Fibroblast of skin of back (primary cell): ENCODE results near the gene C12orf57. TPM values are rescaled to one million over a fixed set of nuclear protein-coding genes. Genes with fewer than 3 reads are reported as not detected.
"Not testable (repeated sequence)": the region's sequence is repeated elsewhere in the genome, so short reads cannot be mapped to it uniquely, and the experiment has no call there.

ENCODE experiments used
- DNase-seq: peaks from one replicate; pipeline ENCODE4 v3.0.0-alpha.2; 2013
- polyA plus RNA-seq, 2 experiments: library from polyadenylated mRNA; unstranded; fragments of 120-200 nt; gene quantifications; one replicate each; pipeline ENCODE4 v1.2.1, GENCODE V29; 2013; ENCODE audit not compliant: insufficient read length in 2 of 2

The C12orf57 gene, protein sequence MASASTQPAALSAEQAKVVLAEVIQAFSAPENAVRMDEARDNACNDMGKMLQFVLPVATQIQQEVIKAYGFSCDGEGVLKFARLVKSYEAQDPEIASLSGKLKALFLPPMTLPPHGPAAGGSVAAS
- 135 TPM for polyA plus RNA-seq (2013, experiment 1 of 2; ENCODE audit: insufficient read length)
- 81.2 TPM for polyA plus RNA-seq (2013, experiment 2 of 2; ENCODE audit: insufficient read length)

DNA sequence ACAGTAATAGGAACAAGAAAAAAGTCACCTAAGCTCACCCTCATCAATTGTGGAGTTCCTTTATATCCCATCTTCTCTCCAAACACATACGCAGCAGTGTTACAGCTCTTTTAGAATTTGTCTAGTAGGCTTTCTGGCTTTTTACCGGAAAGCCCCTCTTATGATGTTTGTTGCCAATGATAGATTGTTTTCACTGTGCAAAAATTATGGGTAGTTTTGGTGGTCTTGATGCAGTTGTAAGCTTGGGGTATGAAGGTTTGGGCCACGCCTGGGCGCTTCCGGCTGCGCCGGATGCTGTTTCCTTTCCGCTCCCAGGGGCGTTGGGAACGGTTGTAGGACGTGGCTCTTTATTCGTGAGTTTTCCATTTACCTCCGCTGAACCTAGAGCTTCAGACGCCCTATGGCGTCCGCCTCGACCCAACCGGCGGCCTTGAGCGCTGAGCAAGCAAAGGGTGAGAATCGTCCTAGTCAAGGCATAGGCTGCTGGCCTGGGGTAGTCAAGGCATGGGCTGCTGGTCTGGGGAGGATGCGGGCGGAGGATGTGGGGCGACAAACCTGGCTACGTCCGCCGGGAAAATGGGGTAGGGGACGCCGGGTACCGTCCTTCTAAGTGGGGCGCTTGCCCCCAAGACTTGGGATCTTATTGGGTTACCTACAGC is at the start of gene C12orf57, which contains the start of gene RNU7-1:
C12orf57 (plus strand) TSS at position 301 of the 659 bp plus-strand sequence; CDS start at position 401, 100 bp downstream.
RNU7-1 (plus strand) TSS at position 95 of the 659 bp plus-strand sequence.
- peak; percentile 95 for DNase-seq

DNA sequence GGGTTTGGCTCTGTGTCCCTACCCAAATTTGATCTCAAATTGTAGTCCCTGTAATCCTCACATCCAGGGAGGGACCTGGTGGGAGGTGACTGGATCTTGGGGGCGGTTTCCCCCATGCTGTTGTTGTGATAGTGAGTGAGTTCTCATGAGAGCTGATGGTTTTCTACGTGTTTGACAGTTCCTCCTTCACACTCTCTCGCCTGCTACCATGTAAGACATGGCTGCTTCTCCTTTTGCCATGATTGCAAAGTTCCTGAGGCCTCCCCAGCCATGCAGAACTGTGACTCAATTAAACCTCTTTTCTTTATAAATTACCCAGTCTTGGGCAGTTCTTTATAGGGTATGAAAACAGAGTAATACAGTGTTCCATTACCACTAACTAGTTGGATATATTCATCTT is 49.5 kb upstream of the C12orf57 start:
- DNase-seq = no peak

DNA sequence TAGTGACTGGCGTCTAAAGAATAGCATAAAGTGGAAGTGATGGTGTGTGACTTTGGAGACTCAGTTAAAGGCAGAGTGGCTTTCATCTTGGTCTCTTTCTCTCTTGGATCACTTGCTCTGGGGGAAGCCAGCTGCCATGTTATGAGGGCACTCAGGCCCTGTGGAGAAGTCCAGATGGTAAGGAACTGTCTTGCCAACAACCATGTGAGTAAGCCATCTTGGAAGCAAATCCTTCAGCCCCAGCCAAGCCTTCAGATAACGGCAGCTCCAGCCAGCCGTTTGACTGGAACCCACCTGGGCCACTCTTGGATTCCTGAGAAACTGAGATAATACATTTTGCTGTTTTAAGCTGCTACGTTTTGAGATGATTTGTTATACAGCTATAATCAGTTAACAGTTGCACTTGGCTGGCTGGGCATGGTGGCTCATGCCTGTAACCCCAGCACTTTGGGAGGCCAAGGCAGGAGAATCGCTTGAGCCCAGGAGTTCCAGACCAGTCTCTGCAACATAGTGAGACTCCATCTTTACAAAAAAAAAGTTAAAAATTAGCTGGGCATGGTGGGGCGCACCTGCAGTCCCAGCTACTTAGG is 46.9 kb upstream of the C12orf57 start:
- no peak for DNase-seq

DNA sequence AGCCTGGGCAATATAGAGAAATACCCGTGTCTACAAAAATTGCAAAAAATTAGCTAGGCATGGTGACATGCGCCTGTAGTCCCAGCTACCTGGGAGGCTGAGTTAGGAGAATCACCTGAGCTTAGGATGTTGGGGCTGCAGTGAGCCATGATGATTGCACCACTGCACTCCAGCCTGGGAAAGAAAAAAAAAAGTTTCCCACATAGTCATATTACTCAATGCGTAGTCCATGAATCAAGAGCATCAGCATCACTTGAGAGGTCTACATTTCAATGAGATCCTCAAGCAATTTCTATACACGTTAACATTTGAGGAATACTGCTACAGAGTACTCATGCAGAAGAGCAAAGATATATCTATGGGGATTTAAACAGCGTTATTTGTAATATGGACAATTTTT is 44.4 kb upstream of the C12orf57 start:
- no peak for DNase-seq

DNA sequence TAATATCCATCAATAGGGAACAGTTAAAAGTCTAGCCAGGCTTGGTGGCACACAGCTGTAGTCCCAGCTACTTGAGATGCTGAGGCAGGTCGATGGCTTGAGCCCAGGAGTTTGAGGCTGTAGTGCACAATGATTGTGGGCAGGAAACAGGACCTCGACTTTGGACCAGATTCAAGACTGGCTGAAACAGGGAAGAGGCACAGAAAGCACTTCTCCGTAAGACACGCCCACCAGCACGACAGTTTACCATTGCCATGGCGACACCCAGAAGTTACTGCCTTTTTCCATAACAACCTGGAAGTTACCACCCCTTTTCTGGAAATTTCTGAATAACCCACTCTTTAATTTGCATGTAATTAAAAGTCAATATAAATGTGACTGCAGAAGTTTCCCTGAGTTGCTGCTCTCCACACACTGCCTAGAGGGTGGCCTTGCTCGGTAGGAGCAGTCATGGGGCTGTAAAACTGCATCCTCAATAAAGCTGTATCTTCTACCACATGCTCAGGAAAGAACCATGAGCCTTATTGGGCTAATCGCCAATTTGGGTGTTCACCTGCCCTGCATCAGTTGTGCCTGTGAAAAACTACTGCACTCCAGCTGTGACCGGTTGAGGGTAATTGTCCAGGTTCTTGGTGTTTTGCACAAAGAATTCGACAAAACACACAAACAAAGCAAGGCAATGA is 43.8 kb upstream of the C12orf57 start:
- DNase-seq = no peak

DNA sequence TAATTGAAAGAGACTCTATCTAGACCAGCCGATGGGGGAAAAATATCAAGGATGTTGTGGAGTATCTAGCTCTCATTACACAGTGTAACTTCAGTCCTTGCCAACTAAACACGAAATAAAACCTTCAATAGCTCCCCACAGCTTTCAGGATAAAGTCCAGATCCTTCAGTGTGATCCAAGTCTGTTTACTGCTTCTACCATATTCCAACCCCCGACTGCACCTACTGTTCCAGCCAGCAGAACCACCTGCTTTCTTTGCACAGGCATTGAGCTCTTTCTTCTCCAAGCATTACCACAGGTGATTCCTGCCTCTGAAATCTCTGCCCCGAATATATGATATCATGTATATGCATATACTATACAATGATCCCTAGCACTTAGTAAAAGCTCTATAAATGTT is 41.4 kb upstream of the C12orf57 start:
- DNase-seq = no peak

DNA sequence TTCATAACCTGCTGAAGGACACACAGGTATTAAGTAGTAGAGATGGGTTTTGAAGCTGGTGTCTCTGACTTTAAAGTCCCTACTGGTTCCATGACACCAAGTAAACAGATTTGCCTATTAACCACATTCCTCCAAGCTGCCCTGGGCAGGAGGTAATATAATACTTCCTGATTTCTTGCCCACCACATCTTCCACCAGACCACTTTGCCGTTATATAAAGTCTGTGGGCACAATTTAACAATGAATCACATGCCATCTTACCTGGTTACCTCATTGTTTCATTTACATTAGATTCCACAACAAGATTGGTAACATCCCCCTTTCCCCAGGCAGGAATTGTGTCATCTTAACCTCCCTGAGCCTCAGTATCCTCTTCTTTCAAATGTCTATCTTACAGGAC is 40.1 kb upstream of the C12orf57 start:
- DNase-seq = no peak

DNA sequence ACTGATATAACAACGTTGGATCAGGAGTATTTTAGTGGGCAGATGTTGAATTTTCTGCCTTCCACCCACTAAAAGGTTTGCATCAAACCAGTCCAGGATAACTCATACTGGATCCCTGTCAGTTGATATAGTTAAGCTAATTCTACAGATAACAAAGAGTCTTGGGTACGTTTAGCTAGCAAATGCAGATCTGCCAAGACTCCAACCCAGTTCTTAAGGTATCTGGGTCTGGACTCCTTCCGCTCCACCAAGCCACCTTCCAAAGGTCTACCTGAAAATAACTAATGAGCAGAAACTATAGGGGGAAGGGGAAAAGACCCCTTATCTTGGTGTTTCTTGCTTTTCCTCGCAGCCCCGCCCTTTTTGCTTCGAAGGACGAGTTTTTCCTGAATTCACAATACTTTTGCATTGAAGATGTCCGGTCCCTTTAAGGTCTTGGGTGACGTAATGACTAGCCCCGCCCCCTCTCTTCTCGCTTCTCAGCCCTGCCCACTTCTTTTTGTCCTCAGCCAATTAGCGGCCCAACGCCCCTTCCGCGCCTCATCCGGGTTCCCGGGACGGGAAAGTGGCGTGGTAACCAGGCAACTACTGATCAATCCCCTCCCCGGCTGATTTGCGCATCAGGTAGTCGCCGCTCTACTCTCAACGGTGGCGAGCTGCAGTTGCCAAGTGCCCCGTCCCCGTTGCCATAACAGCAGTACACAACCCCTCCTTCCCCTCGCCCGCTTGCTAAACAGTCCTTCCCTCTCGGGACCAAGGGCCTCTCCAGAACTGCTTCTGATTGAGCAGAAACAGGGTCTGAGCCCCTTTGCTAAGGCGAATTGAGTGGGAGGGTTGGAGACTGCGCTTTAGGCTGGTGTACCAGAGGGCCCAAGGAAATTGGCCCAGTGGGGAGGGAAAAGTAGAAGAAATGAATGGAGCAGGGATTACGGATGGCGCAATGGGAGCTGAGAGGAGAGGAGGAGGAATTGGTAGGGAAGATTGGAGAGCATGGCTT is 39.2 kb upstream of the C12orf57 start, which contains the start of gene LRRC23:
LRRC23 (plus strand) TSS at position 543 of the 997 bp plus-strand sequence. CDS start 812 bp downstream, outside the sequence.
- DNase-seq = peak; percentile 95

DNA sequence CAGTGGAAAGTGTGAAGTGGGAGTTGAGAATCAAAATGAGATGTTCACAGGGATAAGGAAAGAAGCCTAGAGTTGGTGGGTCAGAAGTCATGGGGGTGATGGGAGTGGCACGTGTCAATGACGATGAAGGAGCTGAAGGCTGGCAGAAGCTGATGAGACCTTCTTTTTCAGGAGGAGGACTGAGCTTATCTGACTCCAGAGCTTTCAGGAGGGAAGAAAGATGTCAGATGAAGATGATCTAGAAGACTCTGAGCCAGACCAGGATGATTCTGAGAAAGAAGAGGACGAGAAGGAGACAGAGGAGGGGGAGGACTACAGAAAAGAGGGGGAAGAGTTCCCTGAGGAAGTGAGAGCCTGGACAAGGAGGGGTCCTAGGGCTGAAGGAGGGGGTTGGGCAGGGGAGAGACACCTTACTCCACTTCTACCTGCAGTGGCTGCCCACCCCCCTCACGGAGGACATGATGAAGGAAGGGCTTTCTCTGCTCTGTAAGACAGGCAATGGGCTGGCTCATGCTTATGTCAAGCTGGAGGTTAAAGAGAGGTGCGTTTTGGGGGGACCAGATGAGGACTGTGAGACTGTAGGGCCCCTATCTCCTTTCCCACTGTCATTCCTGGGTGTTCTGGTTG is 38.3 kb upstream of the C12orf57 start:
- no peak for DNase-seq

DNA sequence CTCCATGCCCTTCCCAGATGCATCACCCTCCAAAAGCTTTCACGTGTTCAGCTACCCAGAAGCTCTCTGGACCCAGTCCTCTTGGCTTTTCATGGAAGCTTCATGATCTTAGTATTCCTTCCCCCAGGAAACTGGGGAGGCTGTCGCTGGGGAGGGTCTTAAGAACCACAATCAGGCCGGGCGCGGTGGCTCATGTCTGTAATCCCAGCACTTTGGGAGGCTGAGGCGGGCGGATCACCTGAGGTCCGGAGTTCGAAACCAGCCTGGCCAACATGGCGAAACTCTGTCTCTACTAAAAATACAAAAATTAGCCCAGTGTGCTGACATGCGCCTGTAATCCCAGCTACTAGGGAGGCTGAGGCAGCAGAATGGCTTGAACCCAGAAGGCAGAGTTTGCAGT is 35.7 kb upstream of the C12orf57 start:
- not testable (repeated sequence) for DNase-seq

DNA sequence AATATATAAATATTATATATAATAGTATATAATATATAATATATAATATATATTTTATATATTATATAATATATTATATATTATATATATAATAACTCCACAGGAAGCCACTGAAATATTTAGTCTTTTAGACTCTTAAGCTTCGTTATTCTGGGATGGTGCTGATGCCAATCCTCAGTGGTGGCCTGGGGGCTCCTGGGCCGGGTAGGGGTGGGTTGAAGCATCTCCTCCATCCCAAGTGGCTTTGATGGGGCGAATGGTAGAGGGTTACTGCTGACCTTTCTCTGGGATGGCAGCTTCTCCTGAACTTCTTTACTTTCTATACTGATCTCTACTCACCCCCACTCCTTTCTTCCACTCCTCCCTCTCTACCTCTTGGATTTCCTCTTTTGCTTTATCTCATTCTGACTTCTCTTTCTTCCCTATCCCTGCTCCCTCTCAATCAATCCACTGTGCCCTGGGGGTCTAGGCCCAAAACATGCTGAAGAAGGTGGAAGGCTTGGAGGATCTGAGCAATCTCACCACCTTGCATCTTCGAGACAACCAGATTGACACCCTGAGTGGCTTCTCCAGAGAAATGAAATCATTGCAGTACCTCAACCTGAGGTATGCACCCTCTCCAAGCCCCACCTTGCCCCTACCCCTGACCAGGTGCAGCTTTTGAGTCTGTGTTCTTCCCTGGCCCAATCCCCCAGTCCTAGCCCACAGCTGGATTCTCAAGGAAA is 34.2 kb upstream of the C12orf57 start:
- no peak for DNase-seq

DNA sequence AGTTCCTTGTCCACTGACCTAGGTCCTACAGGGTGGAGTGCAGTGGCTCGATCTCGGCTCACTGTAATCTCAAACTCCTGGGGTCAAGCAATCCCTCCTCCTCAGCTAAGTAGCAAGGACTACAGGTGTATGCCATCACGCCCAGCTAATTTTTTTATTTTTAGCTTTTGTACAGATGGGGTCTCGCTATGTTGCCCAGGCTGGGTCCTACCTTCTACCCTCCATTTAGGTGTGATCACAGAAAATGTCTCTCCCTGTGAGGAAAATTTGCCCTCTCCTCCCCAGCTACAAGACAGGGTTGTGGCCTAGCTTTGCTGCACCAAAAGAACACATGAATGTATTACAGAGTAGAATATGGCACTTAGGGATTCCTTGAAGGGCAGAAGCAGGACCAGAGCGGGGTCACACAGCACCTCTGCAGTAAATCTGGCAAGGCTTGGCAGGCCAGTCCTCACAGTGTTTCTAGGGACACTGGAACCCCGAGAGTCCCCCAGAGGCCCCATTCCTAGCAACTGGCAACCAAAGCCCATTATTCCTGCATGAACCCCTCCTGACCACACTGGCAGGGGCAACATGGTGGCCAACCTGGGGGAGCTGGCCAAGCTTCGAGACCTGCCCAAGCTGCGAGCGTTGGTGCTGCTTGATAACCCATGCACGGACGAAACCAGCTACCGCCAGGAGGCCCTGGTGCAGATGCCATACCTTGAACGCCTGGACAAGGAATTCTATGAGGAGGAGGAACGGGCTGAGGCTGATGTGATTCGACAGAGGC is 31.5 kb upstream of the C12orf57 start:
- no peak for DNase-seq

DNA sequence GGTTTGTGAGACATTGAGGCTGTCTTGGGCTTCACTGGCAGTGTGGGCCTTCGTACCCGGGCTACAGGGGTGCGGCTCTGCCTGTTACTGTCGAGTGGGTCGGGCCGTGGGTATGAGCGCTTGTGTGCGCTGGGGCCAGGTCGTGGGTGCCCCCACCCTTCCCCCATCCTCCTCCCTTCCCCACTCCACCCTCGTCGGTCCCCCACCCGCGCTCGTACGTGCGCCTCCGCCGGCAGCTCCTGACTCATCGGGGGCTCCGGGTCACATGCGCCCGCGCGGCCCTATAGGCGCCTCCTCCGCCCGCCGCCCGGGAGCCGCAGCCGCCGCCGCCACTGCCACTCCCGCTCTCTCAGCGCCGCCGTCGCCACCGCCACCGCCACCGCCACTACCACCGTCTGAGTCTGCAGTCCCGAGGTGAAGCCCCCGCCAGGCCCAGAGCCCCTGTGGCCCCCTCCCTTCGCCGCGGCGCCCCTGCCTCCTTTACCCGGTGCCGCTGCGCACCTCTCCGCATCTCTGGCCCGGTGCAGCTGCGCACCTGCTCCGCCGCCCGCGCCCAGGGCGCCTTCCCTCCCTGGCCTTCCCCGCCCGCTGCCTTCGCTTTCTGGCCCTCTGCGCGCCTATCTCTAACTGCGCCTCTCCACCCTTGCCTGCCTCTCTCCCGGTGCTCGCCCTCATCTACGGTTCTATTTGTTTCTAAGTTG is 29.4 kb upstream of the C12orf57 start, which contains the start of gene ENO2:
ENO2 (plus strand) TSS at position 335 of the 701 bp plus-strand sequence. CDS start 1,253 bp downstream, outside the sequence.
- peak; percentile 84 for DNase-seq

DNA sequence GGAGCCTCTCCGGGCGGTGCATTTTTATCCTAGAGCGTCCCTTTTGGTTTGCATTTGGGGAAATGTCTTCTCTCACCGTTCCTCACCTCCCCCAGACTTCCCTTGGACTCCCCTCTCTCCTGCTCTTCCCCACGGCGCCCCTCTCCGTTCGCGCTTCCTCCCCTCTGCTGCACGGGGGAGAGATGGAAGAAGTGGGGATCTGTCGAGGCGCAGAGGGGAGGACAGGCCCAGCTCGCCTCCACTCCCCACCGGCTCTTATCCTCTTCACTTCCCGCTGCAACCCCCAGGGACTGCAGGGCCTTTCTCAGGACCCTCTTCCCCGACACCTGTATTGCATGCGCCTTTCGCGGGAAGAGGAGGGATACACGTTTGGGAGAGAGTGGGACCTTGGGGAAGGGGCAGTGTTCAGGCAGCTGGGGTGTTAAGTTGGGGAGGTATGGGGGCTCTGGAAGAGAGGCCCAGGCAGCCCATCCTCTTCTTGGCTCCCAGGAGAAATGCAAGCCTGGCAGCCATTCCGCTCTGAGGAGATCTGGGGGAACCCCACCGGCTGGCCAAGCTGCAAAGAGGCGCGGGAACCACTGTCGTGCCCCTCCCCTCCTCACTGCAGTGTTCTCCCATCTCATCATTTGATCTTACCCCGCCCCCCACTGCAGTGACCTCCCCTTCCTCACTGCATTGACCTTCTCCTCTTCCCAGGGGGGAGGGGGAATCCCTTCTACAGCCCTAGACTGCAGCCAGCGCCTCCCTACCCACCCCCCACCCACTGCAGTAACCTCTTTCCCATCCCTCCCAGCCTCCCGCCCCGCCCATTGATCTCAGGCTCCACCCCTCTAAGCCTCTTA is 28.7 kb upstream of the C12orf57 start:
- DNase-seq = peak; percentile 44

DNA sequence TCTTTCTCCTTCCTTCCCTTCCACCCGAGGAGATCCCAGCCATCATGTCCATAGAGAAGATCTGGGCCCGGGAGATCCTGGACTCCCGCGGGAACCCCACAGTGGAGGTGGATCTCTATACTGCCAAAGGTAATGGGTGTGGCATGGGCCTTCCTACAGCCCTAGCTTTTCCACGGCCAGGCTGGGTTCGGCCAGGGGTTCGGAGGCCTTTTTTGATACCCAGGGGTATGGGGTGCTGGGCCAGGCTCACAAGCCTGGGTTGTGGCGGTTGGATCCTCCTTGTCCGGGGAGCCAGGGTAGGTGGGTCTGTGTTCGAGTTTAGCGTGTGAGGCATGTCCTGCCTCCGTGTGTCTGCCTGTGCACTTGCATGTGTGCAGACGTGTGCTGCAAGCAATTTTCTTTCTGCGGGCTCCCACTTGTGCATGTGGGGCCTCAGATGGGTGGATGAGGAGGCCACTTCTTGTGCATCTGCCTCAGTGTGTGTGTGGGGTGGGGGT is 28.0 kb upstream of the C12orf57 start:
- no peak for DNase-seq

DNA sequence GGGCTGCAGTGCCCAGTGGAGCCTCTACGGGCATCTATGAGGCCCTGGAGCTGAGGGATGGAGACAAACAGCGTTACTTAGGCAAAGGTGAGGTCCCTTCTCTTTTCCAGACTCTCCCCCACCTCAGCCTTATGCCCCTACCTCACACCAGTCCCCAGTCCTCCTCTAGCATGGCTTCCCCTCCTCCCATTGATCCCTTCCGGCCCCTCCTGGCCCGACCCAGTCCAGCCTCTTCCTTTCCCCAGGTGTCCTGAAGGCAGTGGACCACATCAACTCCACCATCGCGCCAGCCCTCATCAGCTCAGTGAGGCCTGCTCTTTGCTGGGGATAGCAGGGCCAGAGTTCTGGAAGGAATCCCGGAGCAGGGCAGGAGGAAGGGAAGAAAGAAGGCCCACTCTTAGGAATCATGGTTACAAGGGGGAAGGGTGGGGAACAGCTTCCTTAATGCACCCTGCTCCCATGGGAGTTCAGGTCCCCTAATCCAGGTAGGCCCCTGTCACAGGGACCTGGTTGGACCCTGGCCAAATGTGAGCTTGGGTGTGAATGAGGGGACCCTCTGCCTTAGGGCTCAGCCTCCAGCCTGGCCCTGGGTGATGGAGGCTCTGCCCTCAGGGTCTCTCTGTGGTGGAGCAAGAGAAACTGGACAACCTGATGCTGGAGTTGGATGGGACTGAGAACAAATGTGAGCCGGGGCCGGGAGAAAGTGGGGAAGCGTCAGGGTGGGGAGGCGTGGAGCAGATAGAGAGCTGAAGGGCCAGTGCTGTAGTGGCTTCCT is 27.2 kb upstream of the C12orf57 start:
- DNase-seq = no peak
